Mesendoderm (in vitro differentiated cells): ENCODE measurements around the gene DYNC1I2.
"Not testable (repeated sequence)": the region's sequence is repeated elsewhere in the genome, so short reads cannot be mapped to it uniquely, and the experiment has no call there.

ENCODE experiments used
- DNase-seq: peaks from one replicate; pipeline ENCODE4 v3.0.0; 2013
- H2AK5ac ChIP-seq: 2 replicates; pipeline ENCODE4 v1.6.1; 2013; ENCODE audit warnings: low read length, inconsistent platforms
- H2BK120ac ChIP-seq: 2 replicates; pipeline ENCODE4 v1.6.1; 2013; ENCODE audit warnings: low read depth, mild to moderate bottlenecking, low read length, moderate library complexity, mixed read lengths
- H2BK15ac ChIP-seq: replicated peaks from 2 replicates; pipeline ENCODE4 v1.6.1; 2013; ENCODE audit warnings: low read depth, mild to moderate bottlenecking, moderate library complexity
- H2BK5ac ChIP-seq: 2 replicates; pipeline ENCODE4 v1.6.1; 2013; ENCODE audit warnings: low read length, inconsistent platforms
- H3K18ac ChIP-seq: 2 replicates; pipeline ENCODE4 v1.6.1; 2013; ENCODE audit warnings: mild to moderate bottlenecking, low read length, mixed read lengths
- H3K23ac ChIP-seq: one replicate; pipeline ENCODE4 v1.6.1; 2013; ENCODE audit warnings: low read length
- H3K27ac ChIP-seq: 2 replicates; pipeline ENCODE4 v1.5.1; 2013; ENCODE audit warnings: low read depth, mild to moderate bottlenecking, inconsistent platforms, low read length, moderate library complexity
- H3K27me3 ChIP-seq: 2 replicates; pipeline ENCODE4 v1.6.1; 2013; ENCODE audit warnings: low read length, control low read depth, mild to moderate bottlenecking, inconsistent platforms; ENCODE audit not compliant: insufficient read depth, poor library complexity
- H3K36me3 ChIP-seq: 2 replicates; pipeline ENCODE4 v1.6.1; 2013; ENCODE audit warnings: low read length, inconsistent platforms; ENCODE audit not compliant: control insufficient read depth, insufficient read depth
- H3K4ac ChIP-seq: one replicate; pipeline ENCODE4 v1.6.1; 2013; ENCODE audit warnings: low read depth, mild to moderate bottlenecking, low read length, moderate library complexity
- H3K4me1 ChIP-seq: 2 replicates; pipeline ENCODE4 v1.6.1; 2013; ENCODE audit warnings: low read depth, low read length, inconsistent platforms; ENCODE audit not compliant: control insufficient read depth
- H3K4me2 ChIP-seq: 2 replicates; pipeline ENCODE4 v1.6.1; 2013; ENCODE audit warnings: low read length
- H3K4me3 ChIP-seq: 2 replicates; pipeline ENCODE4 v1.5.1; 2013; ENCODE audit warnings: mild to moderate bottlenecking, low read length
- H3K56ac ChIP-seq: one replicate; pipeline ENCODE4 v1.6.1; 2013; ENCODE audit warnings: low read length
- H3K79me1 ChIP-seq: 2 replicates; pipeline ENCODE4 v1.6.1; 2013; ENCODE audit warnings: low read length, inconsistent platforms
- H3K79me2 ChIP-seq: 2 replicates; pipeline ENCODE4 v1.6.1; 2013; ENCODE audit warnings: mild to moderate bottlenecking, low read length; ENCODE audit not compliant: control insufficient read depth, insufficient read depth
- H3K9ac ChIP-seq: 2 replicates; pipeline ENCODE4 v1.6.1; 2013; ENCODE audit warnings: low read length, inconsistent platforms
- H4K5ac ChIP-seq: one replicate; pipeline ENCODE4 v1.6.1; 2013; ENCODE audit warnings: low read length
- H4K8ac ChIP-seq: one replicate; pipeline ENCODE4 v1.6.1; 2013; ENCODE audit warnings: low read depth, mild to moderate bottlenecking, control low read depth, low read length, moderate library complexity
- WGBS: extraction: QIAGEN DNeasy Blood & Tissue Kit; methylation state at CpG from one replicate; pipeline ENCODE4 v1.1.7; 2013; ENCODE audit warnings: low lambda C conversion rate, missing lambda C conversion rate; ENCODE audit not compliant: insufficient coverage; ENCODE audit errors: extremely low coverage; 5-methylcytosine and 5-hydroxymethylcytosine counted together

DYNC1I2 gene

GRCh38 chr2:171754254-171754939 is 67.1 kb downstream of the DYNC1I2 start:
- no peaks in the 10 kb centered on the region for H3K79me2 ChIP-seq
- H3K27ac ChIP-seq = no peak overlapping the region
- H2BK120ac ChIP-seq = no peak overlapping the region
- H3K18ac ChIP-seq = no peak overlapping the region
- H3K56ac ChIP-seq = no peak overlapping the region
- no peak overlapping the region for H2BK15ac ChIP-seq
- H3K23ac ChIP-seq = no peak overlapping the region
- no peak overlapping the region for H3K4ac ChIP-seq
- no peak overlapping the region for H3K9ac ChIP-seq
- no peak overlapping the region for H4K5ac ChIP-seq
- H2AK5ac ChIP-seq = no peak overlapping the region
- H3K27me3 ChIP-seq = no peaks in the 10 kb centered on the region
- H3K4me3 ChIP-seq = no peak overlapping the region
- no peak overlapping the region for H2BK5ac ChIP-seq
- no peaks in the 10 kb centered on the region for H3K79me1 ChIP-seq
- H3K4me1 ChIP-seq = no peaks in the 10 kb centered on the region
- WGBS = no CpG with 5 or more reads among the region's 1 CpG
- DNase-seq = no peak
- no peak overlapping the region for H4K8ac ChIP-seq
- no peak overlapping the region for H3K4me2 ChIP-seq
- peaks cover 3% of the 10 kb centered on the region for H3K36me3 ChIP-seq

DNA sequence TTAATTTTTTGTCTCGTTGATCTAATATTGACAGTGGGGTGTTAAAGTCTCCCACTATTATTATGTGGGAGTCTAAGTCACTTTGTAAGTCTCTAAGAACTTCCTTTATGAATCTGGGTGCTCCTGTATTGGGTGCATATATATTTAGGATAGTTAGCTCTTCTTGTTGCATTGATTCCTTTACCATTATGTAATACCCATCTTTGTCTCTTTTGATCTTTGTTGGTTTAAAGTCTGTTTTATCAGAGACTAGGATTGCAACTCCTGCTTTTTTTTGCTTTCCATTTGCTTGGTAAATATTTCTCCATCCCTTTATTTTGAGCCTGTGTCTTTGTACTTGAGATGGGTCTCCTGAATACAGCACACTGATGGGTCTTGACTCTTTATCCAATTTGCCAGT is 71.5 kb downstream of the DYNC1I2 start:
- H2AK5ac ChIP-seq, H3K56ac ChIP-seq, DNase-seq, H3K27ac ChIP-seq, H3K27me3 ChIP-seq, H4K8ac ChIP-seq, H2BK120ac ChIP-seq, H3K79me1 ChIP-seq, H3K9ac ChIP-seq, H3K4me3 ChIP-seq, H3K4ac ChIP-seq, H3K18ac ChIP-seq, H2BK15ac ChIP-seq, H3K4me2 ChIP-seq, H3K23ac ChIP-seq, H2BK5ac ChIP-seq, H4K5ac ChIP-seq, H3K36me3 ChIP-seq, H3K4me1 ChIP-seq, H3K79me2 ChIP-seq: not testable (repeated sequence)
- WGBS = no CpG with 5 or more reads among the region's 1 CpG

GRCh38 chr2:171761176-171761575 is 73.9 kb downstream of the DYNC1I2 start:
- H2BK120ac ChIP-seq, H3K4ac ChIP-seq, H3K79me1 ChIP-seq, H2BK15ac ChIP-seq, H3K18ac ChIP-seq, H3K27me3 ChIP-seq, H2BK5ac ChIP-seq, DNase-seq, H3K4me3 ChIP-seq, H3K79me2 ChIP-seq, H3K23ac ChIP-seq, H4K5ac ChIP-seq, H3K56ac ChIP-seq, H3K4me2 ChIP-seq, H3K27ac ChIP-seq, H3K4me1 ChIP-seq, H2AK5ac ChIP-seq, H4K8ac ChIP-seq, H3K36me3 ChIP-seq, H3K9ac ChIP-seq: not testable (repeated sequence)
- WGBS = no CpG with 5 or more reads among the region's 4 CpGs

DNA sequence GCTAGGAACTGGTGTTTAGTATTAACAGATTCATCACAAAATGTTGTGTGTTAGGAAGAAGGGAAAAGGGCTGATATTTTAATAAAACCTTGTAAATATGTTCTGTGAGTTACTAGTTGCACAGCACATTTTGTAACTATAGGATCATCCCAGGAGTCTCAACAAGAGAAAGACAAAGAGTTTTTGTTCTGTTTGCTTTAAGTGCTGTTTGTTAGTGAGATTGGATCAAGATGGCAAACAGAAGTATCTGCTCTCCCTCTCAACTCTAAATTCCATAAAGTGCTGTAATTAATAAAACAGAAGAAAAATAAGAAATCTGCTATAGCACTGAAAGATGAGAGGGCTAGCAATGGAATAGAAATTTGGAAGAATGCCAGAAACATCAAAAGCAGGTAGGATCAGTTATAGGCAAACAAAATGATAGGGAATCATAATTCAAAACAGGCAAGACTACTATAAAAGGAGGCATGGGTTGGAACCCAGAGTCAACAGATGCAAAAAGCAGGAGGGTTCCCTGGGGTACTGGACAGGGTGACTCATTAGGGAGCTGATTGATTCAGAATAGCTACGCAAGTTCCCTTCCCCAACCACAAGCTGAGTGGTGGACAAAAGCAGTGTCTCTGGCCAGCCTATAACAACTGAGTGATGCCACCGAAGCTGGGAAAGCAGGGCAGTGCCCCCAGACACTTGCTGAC is 75.8 kb downstream of the DYNC1I2 start:
- no peak overlapping the region for H3K4me3 ChIP-seq
- H3K27ac ChIP-seq = no peak overlapping the region
- no peak overlapping the region for H3K23ac ChIP-seq
- no peak for DNase-seq
- H3K56ac ChIP-seq = no peak overlapping the region
- WGBS = no CpG with 5 or more reads among the region's 2 CpGs
- H3K36me3 ChIP-seq = peaks cover 1% of the 10 kb centered on the region
- no peak overlapping the region for H2BK5ac ChIP-seq
- no peak overlapping the region for H4K5ac ChIP-seq
- H2AK5ac ChIP-seq = no peak overlapping the region
- no peak overlapping the region for H3K18ac ChIP-seq
- H2BK15ac ChIP-seq = no peak overlapping the region
- H2BK120ac ChIP-seq = no peak overlapping the region
- H3K27me3 ChIP-seq = no peaks in the 10 kb centered on the region
- H3K79me1 ChIP-seq = no peaks in the 10 kb centered on the region
- H3K9ac ChIP-seq = no peak overlapping the region
- no peak overlapping the region for H4K8ac ChIP-seq
- H3K4ac ChIP-seq = no peak overlapping the region
- no peaks in the 10 kb centered on the region for H3K79me2 ChIP-seq
- no peaks in the 10 kb centered on the region for H3K4me1 ChIP-seq
- H3K4me2 ChIP-seq = no peak overlapping the region

GRCh38 chr2:171763602-171764001 is 76.3 kb downstream of the DYNC1I2 start:
- H2BK120ac ChIP-seq = no peak overlapping the region
- H3K79me2 ChIP-seq = no peaks in the 10 kb centered on the region
- H3K9ac ChIP-seq = no peak overlapping the region
- H3K56ac ChIP-seq = no peak overlapping the region
- no peak overlapping the region for H2BK5ac ChIP-seq
- H3K27me3 ChIP-seq = no peaks in the 10 kb centered on the region
- H3K4me1 ChIP-seq = no peaks in the 10 kb centered on the region
- no peaks in the 10 kb centered on the region for H3K79me1 ChIP-seq
- no peak overlapping the region for H4K8ac ChIP-seq
- H2AK5ac ChIP-seq = no peak overlapping the region
- no peak overlapping the region for H3K18ac ChIP-seq
- WGBS = no CpG with 5 or more reads among the region's 3 CpGs
- no peak overlapping the region for H4K5ac ChIP-seq
- peaks cover 1% of the 10 kb centered on the region for H3K36me3 ChIP-seq
- no peak overlapping the region for H2BK15ac ChIP-seq
- no peak overlapping the region for H3K23ac ChIP-seq
- H3K4ac ChIP-seq = no peak overlapping the region
- no peak for DNase-seq
- H3K27ac ChIP-seq = no peak overlapping the region
- no peak overlapping the region for H3K4me3 ChIP-seq
- no peak overlapping the region for H3K4me2 ChIP-seq

GRCh38 chr2:171771463-171771862 is 84.2 kb downstream of the DYNC1I2 start:
- no peak overlapping the region for H3K27ac ChIP-seq
- H4K8ac ChIP-seq = no peak overlapping the region
- H4K5ac ChIP-seq = no peak overlapping the region
- no peak overlapping the region for H2BK120ac ChIP-seq
- H3K4me1 ChIP-seq = no peaks in the 10 kb centered on the region
- no peak overlapping the region for H3K18ac ChIP-seq
- no peak overlapping the region for H3K4me2 ChIP-seq
- no peaks in the 10 kb centered on the region for H3K79me1 ChIP-seq
- H3K9ac ChIP-seq = no peak overlapping the region
- no peak overlapping the region for H3K56ac ChIP-seq
- no peak overlapping the region for H2BK5ac ChIP-seq
- H3K36me3 ChIP-seq = no peaks in the 10 kb centered on the region
- no peak overlapping the region for H2AK5ac ChIP-seq
- no peaks in the 10 kb centered on the region for H3K27me3 ChIP-seq
- no peak overlapping the region for H2BK15ac ChIP-seq
- no peak for DNase-seq
- no peaks in the 10 kb centered on the region for H3K79me2 ChIP-seq
- no peak overlapping the region for H3K23ac ChIP-seq
- no peak overlapping the region for H3K4me3 ChIP-seq
- H3K4ac ChIP-seq = no peak overlapping the region
